HG03135 (cell line): ENCODE data around the gene FAM72A.
"Not testable (repeated sequence)": the region's sequence is repeated elsewhere in the genome, so short reads cannot be mapped to it uniquely, and the experiment has no call there.

Experiments used
- ATAC-seq: cut with Tn5 transposase; IDR thresholded peaks from one replicate; pipeline ENCODE4 v1.9.1; 2021; ENCODE audit warnings: mild to moderate bottlenecking, moderate library complexity; ENCODE audit not compliant: unreplicated experiment

Gene FAM72A

DNA sequence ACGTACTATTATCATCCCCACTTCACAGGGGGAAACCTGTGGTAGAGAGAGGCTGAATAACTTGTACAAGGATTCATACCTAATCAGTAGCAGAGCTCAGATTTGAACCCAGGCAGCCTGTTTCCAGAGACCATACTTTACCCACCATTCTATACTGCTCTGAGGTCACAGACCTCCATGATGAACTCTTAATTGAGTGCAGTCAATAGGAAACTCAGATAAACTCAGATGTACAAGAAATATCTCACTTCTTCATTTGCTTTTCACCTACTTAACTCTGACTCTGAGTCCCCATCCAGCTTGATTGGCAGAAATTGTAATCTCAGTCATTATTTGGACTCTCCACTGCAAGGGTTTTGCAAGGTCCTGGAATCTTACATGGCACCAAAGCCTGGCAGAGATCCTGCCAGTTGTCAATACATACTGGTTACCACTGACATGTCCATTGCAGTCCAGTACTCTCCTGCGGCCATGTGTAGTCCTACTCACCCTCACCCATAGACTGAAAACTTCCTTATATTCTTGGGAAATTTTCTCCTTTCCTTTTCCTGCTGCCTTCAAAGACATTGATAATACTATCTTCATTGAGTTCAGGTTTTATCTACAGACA lies 29.4 kb downstream of the FAM72A start:
- not testable (repeated sequence) for ATAC-seq

DNA sequence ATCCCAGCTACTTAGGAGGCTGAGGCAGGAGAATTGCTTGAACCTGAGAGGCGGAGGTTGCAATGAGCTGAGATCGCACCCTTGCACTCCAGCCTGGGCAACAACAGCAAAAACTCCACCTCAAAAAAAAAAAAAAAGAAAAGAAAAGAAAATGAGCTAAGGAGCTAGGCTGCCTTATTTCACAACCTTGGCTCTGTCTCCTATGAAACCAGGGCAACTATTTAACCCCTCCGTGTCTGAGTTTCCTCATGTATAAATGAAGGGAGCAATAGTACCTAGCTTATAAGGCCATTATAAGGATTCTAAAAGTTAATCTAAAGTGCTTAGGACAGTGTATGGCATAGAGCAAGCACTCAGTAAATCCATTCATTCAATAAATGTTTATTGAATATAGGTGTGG lies 32.8 kb downstream of the FAM72A start:
- not testable (repeated sequence) for ATAC-seq

DNA sequence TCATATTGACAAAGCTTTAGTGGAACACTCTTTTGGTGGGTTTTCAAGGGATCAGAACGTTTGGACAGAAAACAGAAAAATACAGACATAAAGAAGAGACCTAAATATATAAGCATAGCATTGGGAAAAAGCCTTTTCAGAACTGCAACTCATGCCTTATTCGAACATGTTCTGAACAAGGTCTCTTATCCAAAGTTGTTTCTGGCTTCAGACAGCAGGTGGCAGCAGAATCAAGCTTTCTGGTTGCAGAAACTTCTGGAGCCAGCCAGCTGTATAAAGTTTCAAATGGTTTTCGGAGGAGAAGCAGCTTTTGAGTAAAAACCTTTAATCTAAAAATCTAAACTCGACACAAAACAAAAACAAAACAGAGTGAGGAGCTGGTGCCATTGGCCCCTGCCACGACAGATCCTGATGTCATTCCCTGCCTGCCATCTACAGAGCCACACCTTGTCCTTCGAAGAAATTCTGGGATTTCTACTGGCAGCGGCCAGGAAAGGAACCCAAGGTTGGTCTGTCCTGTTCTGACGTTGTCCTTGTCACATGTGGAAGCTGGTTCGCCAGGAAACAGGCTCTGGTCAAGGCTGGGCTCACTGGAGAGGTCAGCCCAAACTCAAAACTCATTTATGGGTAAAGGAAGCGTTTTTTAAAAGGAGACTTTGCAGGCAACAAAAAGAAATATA lies 35.1 kb downstream of the FAM72A start:
- not testable (repeated sequence) for ATAC-seq

DNA sequence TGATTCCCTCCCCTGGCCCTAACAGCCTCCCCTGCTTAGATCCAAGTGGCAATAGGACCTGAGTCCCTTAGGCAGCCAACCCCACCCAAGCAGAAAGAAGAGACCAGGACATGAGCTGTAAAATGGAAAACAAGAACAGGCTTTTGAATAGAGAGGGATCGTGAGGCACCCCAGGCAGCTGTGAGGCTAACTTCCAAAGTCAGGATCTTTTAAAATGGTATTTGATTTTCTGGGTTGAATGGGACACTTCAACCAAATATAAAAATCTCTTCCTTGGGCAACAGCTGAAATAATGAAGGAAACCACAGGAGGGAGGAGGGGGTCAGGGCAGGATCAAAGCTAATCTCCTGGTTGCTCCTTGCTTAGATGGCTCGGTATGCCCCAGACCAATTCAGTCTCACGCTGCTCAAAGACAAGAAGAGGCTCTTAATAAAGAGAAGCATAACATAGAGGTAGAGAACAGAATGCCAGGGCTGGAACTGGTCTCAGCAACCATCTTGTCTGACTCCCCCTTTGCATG lies 56.8 kb downstream of the FAM72A start:
- ATAC-seq = no peak

- no peak for ATAC-seq
Observed at GRCh38 chr1:206144605-206145004, 58.0 kb downstream of the FAM72A start.

- ATAC-seq = no peak
Observed at GRCh38 chr1:206143537-206144172, 59.0 kb downstream of the FAM72A start.

DNA sequence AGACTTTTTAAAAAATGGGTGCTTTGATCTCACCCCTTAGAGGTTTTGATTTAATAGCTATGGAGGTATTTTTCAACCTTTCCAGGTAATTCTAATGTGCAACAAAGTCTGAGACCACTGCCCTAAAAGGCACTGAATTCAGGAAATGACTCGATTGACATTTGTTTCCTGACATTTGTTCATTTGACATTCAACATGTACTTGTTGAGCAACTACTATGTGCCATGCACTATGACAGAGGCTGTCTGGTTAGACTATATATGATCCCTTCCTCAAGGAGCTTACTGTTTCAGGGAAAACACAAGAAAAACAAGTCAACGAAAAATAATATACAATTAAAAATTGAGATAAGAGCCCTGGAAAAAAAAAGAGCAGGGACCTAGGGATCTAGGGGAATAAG lies 59.9 kb downstream of the FAM72A start:
- no peak for ATAC-seq

DNA sequence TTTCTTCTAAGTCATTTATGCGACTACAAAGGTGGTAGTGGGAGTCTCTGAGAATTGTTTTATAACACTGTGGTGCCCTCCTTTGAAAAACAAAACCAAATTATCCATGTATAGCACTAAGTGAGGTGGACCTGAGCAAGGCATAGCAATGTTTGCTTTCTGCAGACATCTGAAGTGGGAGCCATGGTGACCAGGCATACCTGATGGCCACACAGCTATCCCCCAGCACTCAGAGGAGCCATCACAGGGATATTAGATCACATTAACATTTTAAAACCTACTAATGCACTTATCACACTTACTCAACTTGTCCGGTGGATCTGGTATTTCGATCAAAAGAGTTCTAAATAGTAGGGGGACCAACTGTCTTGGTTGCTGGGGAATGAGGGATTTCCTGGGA lies 60.6 kb downstream of the FAM72A start:
- ATAC-seq = no peak

DNA sequence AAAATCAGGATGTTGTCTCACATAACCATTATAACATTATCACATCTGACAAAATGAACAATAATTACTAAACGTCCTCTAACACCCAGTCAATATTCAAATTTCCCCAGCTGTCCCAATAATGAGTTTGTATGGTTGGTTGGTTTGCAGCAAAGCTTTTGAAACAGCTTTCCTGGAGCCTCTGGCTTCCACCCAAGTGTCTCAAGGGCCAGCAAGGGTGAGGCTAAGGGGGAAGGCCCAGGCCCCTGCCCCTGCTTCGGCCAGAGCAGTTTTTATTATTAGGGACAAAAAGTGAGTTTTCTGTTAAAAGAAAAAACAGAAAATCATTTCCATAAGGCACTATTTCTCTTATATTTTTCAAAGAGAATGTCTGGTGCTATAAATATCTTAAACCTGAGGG lies 66.4 kb downstream of the FAM72A start:
- no peak for ATAC-seq
